ENCODE measurements around the gene EXOSC5.

The EXOSC5 gene

DNA sequence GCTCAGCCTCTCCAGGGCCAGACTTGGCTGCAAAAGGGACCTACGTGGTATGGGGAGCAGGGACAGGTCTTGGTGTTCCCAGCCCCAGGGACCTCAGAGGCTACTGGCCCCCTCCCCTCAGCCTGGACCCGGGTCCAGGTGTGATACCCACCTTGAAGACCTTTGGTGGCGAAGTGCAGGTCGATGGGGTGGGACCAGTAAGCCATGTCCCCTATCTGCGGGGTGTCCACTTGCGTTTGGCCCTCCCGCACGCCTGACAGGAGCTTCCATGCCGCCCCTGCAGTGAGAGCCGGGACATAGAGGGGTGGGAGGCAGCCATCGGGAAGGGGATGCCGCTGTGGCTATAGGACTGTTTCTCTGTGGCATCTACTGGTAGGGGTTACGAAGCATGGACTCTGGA is 39.4 kb downstream of the EXOSC5 start:
- Histone ChIP-seq H3K4me3 (ENCODE audit: low read length) (no peak overlapping the region), H3K9ac (ENCODE audit: low read length) (no peak overlapping the region), H3K27me3 (ENCODE audit: low read depth, low read length) (no peaks in the 10 kb centered on the region), H3K4me2 (ENCODE audit: low read length) (no peak overlapping the region), H3K79me2 (ENCODE audit: low read length) (peaks cover 10% of the 10 kb centered on the region), H4K20me1 (ENCODE audit: insufficient read depth, low read length) (no peaks in the 10 kb centered on the region), H3K27ac (ENCODE audit: low read length) (no peak overlapping the region), H2AFZ (ENCODE audit: low read depth, low read length) (no peak overlapping the region), H3K9me3 (ENCODE audit: insufficient read depth, low read length) (no peaks in the 10 kb centered on the region), H3K4me1 (ENCODE audit: low read length) (peaks cover 6% of the 10 kb centered on the region), H3K36me3 (replicated peaks; ENCODE audit: low read depth, low read length) (no peaks in the 10 kb centered on the region)
- no peak for TF ChIP-seq EZH2phosphoT487 (IDR thresholded peaks at IDR 0.05; ENCODE audit: low read depth)
- TF ChIP-seq, protein P1, sequence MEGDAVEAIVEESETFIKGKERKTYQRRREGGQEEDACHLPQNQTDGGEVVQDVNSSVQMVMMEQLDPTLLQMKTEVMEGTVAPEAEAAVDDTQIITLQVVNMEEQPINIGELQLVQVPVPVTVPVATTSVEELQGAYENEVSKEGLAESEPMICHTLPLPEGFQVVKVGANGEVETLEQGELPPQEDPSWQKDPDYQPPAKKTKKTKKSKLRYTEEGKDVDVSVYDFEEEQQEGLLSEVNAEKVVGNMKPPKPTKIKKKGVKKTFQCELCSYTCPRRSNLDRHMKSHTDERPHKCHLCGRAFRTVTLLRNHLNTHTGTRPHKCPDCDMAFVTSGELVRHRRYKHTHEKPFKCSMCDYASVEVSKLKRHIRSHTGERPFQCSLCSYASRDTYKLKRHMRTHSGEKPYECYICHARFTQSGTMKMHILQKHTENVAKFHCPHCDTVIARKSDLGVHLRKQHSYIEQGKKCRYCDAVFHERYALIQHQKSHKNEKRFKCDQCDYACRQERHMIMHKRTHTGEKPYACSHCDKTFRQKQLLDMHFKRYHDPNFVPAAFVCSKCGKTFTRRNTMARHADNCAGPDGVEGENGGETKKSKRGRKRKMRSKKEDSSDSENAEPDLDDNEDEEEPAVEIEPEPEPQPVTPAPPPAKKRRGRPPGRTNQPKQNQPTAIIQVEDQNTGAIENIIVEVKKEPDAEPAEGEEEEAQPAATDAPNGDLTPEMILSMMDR (IDR thresholded peaks at IDR 0.05; ENCODE audit: low read depth, low read length): no peak

DNA sequence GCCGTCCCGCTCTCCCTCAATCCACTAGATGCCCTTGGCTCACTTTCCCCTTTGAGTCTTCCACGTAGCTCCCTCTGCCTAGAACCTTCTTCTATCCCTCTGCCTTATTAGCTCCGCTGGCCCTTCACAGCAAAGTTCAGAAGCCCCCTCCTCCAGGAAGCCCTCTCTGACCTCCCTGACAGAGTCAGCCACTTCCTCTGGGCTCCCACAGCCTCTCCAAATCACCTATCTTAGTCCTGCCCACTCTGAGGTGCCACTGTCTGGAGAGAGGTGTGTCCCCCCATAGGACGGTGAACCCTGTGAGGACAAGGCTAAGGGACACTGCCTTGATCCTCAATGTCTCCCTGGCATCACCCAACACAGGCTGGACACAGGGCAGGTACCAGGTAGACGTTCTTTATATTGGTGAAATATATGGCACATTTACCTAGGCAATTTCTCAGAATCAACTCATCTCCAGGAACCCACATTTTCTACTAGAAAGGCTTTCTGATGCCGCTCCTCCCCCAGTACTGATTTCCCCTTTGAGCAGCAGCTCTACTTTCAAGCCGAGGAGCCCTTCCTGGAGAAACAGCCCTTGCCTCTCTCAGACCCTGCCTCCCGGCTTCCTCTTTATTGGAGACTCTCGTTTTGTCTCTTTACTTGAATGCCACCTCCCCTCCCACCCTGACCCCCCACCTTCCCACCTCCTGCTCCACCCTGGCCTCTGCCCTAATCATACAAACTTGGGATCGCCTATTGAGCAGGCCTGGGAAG is 40.0 kb downstream of the EXOSC5 start:
- H3K27me3 ChIP-seq (ENCODE audit: low read depth, low read length): no peaks in the 10 kb centered on the region
- H3K4me2 ChIP-seq (ENCODE audit: low read length): no peak overlapping the region
- no peak overlapping the region for H3K4me3 ChIP-seq (ENCODE audit: low read length)
- H2AFZ ChIP-seq (ENCODE audit: low read depth, low read length): no peak overlapping the region
- no peak overlapping the region for H3K9ac ChIP-seq (ENCODE audit: low read length)
- H3K27ac ChIP-seq (ENCODE audit: low read length): no peak overlapping the region
- H3K4me1 ChIP-seq (ENCODE audit: low read length): peaks cover 6% of the 10 kb centered on the region
- peaks cover under 1% of the 10 kb centered on the region for H3K36me3 ChIP-seq (replicated peaks; ENCODE audit: low read depth, low read length)
- TF ChIP-seq EZH2phosphoT487 (IDR thresholded peaks at IDR 0.05; ENCODE audit: low read depth): no peak
- TF ChIP-seq, protein P1 (IDR thresholded peaks at IDR 0.05; ENCODE audit: low read depth, low read length): no peak
- no peaks in the 10 kb centered on the region for H3K9me3 ChIP-seq (ENCODE audit: insufficient read depth, low read length)
- H4K20me1 ChIP-seq (ENCODE audit: insufficient read depth, low read length): no peaks in the 10 kb centered on the region; the same call in 1 of the 2 replicates
- peaks cover 15% of the 10 kb centered on the region for H3K79me2 ChIP-seq (ENCODE audit: low read length)

DNA sequence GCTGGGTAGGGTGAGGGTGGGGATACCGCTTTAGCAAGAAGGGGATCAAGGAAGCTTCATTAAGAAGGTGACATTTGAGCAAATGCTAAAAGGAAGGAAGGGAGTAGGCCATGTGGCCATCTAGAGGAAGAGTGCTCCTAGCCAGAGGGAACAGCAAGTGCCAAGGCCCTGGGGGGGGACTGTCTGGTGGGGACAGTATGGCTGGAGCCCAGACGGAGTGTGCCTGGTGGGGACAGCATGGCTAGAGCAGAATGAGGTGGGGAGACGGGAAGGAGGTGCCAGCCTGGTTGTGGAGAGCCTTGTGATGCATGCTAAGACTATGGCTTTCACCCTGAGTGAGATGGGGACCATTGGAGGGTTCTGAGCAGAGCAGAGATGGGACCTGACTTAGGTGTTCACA is 41.4 kb downstream of the EXOSC5 start:
- Histone ChIP-seq H4K20me1 (ENCODE audit: insufficient read depth, low read length) (peaks cover 5% of the 10 kb centered on the region), H3K27ac (ENCODE audit: low read length) (no peak overlapping the region), H3K4me1 (ENCODE audit: low read length) (peaks cover 10% of the 10 kb centered on the region), H2AFZ (ENCODE audit: low read depth, low read length) (no peak overlapping the region), H3K9ac (ENCODE audit: low read length) (no peak overlapping the region), H3K4me3 (ENCODE audit: low read length) (no peak overlapping the region), H3K9me3 (ENCODE audit: insufficient read depth, low read length) (no peaks in the 10 kb centered on the region), H3K27me3 (ENCODE audit: low read depth, low read length) (no peaks in the 10 kb centered on the region), H3K79me2 (ENCODE audit: low read length) (peaks cover 29% of the 10 kb centered on the region), H3K36me3 (replicated peaks; ENCODE audit: low read depth, low read length) (peaks cover 7% of the 10 kb centered on the region), H3K4me2 (ENCODE audit: low read length) (no peak overlapping the region)
- TF ChIP-seq EZH2phosphoT487 (IDR thresholded peaks at IDR 0.05; ENCODE audit: low read depth): no peak
- TF ChIP-seq, protein P1 (IDR thresholded peaks at IDR 0.05; ENCODE audit: low read depth, low read length): no peak

DNA sequence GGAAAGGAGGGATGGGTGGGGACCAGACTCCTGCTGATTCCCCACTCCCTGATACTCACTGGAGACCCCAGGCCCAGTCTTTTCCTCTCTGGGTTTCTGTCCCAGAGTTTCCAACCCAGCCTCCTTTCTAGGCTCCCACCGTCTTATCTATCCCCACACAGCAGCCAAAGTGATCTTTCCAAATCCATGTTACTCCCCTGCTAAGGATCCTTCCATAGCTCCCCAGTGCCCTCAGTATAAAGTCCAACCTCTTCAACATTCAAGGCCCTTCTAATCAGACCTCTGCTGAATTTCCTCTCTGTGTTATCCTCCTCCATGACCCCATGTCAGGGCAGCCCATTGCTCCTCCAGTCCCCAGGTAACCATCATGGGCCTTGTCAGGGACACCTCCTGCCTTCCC is 42.1 kb downstream of the EXOSC5 start:
- Histone ChIP-seq H3K79me2 (ENCODE audit: low read length) (peaks cover 37% of the 10 kb centered on the region), H3K27me3 (ENCODE audit: low read depth, low read length) (no peaks in the 10 kb centered on the region), H3K9me3 (ENCODE audit: insufficient read depth, low read length) (no peaks in the 10 kb centered on the region), H3K36me3 (replicated peaks; ENCODE audit: low read depth, low read length) (peaks cover 8% of the 10 kb centered on the region), H3K4me2 (ENCODE audit: low read length) (no peak overlapping the region), H3K9ac (ENCODE audit: low read length) (no peak overlapping the region), H3K27ac (ENCODE audit: low read length) (no peak overlapping the region), H3K4me3 (ENCODE audit: low read length) (no peak overlapping the region), H4K20me1 (ENCODE audit: insufficient read depth, low read length) (peaks cover 12% of the 10 kb centered on the region), H2AFZ (ENCODE audit: low read depth, low read length) (no peak overlapping the region), H3K4me1 (ENCODE audit: low read length) (peaks cover 14% of the 10 kb centered on the region)
- TF ChIP-seq, protein P1 (IDR thresholded peaks at IDR 0.05; ENCODE audit: low read depth, low read length): no peak
- no peak for TF ChIP-seq EZH2phosphoT487 (IDR thresholded peaks at IDR 0.05; ENCODE audit: low read depth)
